Progenitor cell of endocrine pancreas (in vitro differentiated cells): ENCODE measurements around the gene PRDM4. TPM values are rescaled to one million over a fixed set of nuclear protein-coding genes. Genes with fewer than 3 reads are reported as not detected.

ENCODE experiments used
- DNase-seq: peaks from one replicate; pipeline ENCODE4 v3.0.0; 2021; ENCODE audit warnings: low spot score; ENCODE audit not compliant: unreplicated experiment
- H3K27ac Mint-ChIP-seq: 2 replicates; pipeline ENCODE4 v1.8.0; 2021; ENCODE audit warnings: mild to moderate bottlenecking, moderate library complexity, mixed read lengths
- H3K27me3 Mint-ChIP-seq: 2 replicates; pipeline ENCODE4 v1.8.0; 2021; ENCODE audit warnings: mixed read lengths
- H3K36me3 Mint-ChIP-seq: 2 replicates; pipeline ENCODE4 v1.8.0; 2022; ENCODE audit warnings: mixed read lengths; ENCODE audit not compliant: insufficient read depth
- H3K4me1 Mint-ChIP-seq: 2 replicates; pipeline ENCODE4 v1.8.0; 2021; ENCODE audit warnings: low read depth, mixed read lengths
- H3K4me3 Mint-ChIP-seq: 2 replicates; pipeline ENCODE4 v1.8.0; 2021; ENCODE audit warnings: low read depth, mild to moderate bottlenecking, moderate library complexity, mixed read lengths
- H3K9me3 Mint-ChIP-seq: 2 replicates; pipeline ENCODE4 v1.8.0; 2021; ENCODE audit warnings: low read depth, mixed read lengths
- total RNA-seq: library from RNA; stranded (reverse); gene quantifications from 2 replicates; pipeline ENCODE4 v1.2.1, GENCODE V29; 2021
- TF ChIP-seq, protein P1 (sequence below): fragments of 200-600 bp; sonication (generic); IDR thresholded peaks from one replicate; pipeline ENCODE4 v1.5.0; 2021; ENCODE audit warnings: antibody characterized with exemption, mild to moderate bottlenecking; ENCODE audit not compliant: unreplicated experiment

Gene PRDM4
- total RNA-seq, 1 donor from 2014 or later, result 34.0 TPM

GRCh38 chr12:107684990-107685359, 76.0 kb downstream of the PRDM4 start:
- DNase-seq, result no peak
- Mint-ChIP-seq H3K4me3 (peak overlapping the region; percentile 98), H3K27me3 (no peaks in the 10 kb centered on the region), H3K9me3 (no peaks in the 10 kb centered on the region), H3K36me3 (peaks cover 10% of the 10 kb centered on the region), H3K27ac (peak overlapping the region; percentile 99), H3K4me1 (peaks cover 20% of the 10 kb centered on the region)
- TF ChIP-seq, protein P1, sequence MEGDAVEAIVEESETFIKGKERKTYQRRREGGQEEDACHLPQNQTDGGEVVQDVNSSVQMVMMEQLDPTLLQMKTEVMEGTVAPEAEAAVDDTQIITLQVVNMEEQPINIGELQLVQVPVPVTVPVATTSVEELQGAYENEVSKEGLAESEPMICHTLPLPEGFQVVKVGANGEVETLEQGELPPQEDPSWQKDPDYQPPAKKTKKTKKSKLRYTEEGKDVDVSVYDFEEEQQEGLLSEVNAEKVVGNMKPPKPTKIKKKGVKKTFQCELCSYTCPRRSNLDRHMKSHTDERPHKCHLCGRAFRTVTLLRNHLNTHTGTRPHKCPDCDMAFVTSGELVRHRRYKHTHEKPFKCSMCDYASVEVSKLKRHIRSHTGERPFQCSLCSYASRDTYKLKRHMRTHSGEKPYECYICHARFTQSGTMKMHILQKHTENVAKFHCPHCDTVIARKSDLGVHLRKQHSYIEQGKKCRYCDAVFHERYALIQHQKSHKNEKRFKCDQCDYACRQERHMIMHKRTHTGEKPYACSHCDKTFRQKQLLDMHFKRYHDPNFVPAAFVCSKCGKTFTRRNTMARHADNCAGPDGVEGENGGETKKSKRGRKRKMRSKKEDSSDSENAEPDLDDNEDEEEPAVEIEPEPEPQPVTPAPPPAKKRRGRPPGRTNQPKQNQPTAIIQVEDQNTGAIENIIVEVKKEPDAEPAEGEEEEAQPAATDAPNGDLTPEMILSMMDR, result no peak

GRCh38 chr12:107684029-107684795, 76.7 kb downstream of the PRDM4 start:
- DNase-seq, result no peak
- Mint-ChIP-seq H3K4me1 (peaks cover 20% of the 10 kb centered on the region), H3K36me3 (peaks cover 5% of the 10 kb centered on the region), H3K4me3 (peak overlapping the region; percentile 98), H3K27me3 (no peaks in the 10 kb centered on the region), H3K27ac (peak overlapping the region; percentile 99), H3K9me3 (no peaks in the 10 kb centered on the region)
- TF ChIP-seq, protein P1, result no peak

Other genes starting within 250 kb of the PRDM4 start
- 28.2 and 35.8 TPM in 2 replicates for gene PWP1, start 75.3 kb downstream of the PRDM4 start, total RNA-seq
- gene ASCL4, start 13.6 kb upstream of the PRDM4 start, total RNA-seq, result 0.13 TPM in 1 of 2 replicates, not detected in the other